Fibroblast of mammary gland (primary cell): ENCODE data around the gene CALML4.
"Not testable (repeated sequence)": the region's sequence is repeated elsewhere in the genome, so short reads cannot be mapped to it uniquely, and the experiment has no call there.

ENCODE experiments used
- DNase-seq: peaks from one replicate; pipeline ENCODE4 v3.0.0-alpha.2; 2010; ENCODE audit warnings: low read depth
- H3K4me3 ChIP-seq: 2 replicates; pipeline ENCODE4 v1.5.1; 2011; ENCODE audit warnings: low read depth, mild to moderate bottlenecking, low read length, moderate library complexity; ENCODE audit not compliant: control insufficient read depth
- TF ChIP-seq, protein P1 (sequence below): conservative IDR thresholded peaks from 2 replicates; pipeline ENCODE4 v1.5.1; 2011; ENCODE audit warnings: low read depth, low read length, inconsistent platforms; ENCODE audit not compliant: control insufficient read depth, insufficient read depth

CALML4 gene

DNA sequence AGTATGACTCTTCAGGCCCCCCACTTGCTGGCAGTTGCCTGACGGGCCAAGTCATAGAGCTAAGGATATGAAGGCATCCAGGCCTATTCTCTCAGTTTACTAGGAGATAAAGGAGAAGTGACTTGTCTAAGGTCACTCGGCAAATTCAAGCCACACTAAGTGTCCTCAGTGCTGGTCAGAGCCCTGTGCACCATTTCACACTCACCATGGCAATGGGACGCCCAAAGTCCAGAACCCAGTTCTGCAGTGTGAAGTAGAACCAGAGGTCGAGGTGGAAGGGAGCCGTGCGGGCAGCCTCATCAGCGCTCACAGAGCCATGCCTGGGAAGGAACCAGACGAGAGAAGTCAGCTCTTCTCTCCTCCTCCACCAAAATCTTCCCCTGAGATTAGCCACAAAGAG, 13.2 kb upstream of the CALML4 start:
- TF ChIP-seq, protein P1, sequence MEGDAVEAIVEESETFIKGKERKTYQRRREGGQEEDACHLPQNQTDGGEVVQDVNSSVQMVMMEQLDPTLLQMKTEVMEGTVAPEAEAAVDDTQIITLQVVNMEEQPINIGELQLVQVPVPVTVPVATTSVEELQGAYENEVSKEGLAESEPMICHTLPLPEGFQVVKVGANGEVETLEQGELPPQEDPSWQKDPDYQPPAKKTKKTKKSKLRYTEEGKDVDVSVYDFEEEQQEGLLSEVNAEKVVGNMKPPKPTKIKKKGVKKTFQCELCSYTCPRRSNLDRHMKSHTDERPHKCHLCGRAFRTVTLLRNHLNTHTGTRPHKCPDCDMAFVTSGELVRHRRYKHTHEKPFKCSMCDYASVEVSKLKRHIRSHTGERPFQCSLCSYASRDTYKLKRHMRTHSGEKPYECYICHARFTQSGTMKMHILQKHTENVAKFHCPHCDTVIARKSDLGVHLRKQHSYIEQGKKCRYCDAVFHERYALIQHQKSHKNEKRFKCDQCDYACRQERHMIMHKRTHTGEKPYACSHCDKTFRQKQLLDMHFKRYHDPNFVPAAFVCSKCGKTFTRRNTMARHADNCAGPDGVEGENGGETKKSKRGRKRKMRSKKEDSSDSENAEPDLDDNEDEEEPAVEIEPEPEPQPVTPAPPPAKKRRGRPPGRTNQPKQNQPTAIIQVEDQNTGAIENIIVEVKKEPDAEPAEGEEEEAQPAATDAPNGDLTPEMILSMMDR = no peak
- no peak overlapping the region for H3K4me3 ChIP-seq
- DNase-seq = no peak

DNA sequence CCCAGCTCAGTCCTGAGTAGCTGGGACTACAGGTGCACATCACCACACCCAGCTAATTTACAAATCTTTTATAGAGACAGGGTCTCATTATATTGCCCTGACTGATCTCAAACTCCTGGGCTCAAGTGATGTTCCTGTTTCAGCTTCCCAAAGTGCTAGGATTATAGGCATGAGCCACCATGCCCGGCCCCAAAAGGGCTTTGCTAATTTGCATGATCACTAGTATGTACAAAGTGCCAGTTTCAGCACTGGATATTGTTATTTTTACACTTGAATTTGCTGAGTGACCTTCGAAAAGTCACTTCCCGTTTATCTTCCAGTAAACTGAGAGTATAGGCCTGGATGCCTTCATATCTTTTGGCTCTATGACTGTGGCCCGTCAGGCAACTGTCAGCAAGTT, 12.2 kb upstream of the CALML4 start:
- no peak overlapping the region for H3K4me3 ChIP-seq
- DNase-seq = no peak
- TF ChIP-seq, protein P1 = no peak

DNA sequence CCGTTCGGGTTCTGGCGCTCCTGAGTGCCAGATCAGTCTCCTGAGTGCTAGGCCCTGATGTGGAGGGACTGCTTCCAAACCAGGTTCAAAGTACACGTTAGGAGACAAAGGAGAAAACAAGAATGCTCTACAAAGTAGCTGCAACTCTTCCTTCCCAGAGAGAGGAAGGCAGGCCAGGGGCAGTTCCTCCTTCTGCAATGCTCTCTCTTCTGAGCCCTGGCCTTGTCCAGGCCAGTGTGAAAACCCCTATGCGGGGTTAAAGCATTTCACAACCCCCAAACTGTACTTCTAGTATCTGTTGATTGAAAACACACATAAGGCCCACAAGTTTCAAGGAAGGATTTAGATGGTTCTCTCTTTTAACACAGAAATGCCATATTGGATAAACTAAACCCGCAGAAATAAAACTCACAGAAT, 9.7 kb upstream of the CALML4 start:
- H3K4me3 ChIP-seq = no peak overlapping the region
- DNase-seq = no peak
- TF ChIP-seq, protein P1 = no peak

DNA sequence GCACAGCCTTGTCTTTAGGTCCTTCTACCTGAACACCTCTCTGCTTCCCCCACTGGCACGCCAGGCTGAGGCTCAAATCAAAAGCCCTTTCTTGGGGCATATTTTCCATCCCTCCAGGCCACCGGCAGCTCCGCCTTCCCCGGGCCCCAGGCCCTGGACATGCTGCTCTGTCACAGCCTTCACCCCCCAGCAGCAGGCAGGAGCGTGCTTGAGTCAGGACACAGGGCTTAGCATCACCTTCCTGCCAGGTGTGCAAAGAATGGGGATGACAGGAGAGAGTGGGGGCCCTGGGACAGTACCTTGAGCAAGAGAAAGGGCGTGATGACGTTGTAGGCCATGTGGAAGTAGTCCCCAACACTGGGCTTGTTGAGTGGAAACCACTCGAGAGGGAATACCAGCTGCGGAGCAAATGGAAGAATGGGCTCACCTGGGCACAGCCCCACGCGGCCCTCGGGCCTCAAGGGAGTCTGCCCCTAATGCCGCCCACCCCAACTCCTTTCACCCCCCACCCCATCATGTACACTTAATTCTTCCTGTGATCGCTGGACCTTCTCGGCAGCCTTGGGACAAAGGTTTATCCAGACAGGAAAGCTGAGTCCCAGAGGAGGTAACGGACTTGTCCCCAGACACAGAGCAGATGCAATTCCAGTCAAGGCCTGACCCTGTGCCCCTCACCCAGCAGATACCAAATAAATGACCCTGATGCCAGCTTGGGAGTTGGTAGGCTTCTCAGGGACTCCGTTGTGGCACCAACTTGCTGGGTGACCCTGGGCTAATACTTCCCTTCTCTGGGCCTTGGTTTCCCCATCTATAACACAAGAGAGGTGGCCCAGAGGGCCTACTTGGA, 9.1 kb upstream of the CALML4 start:
- no peak overlapping the region for H3K4me3 ChIP-seq
- TF ChIP-seq, protein P1 = no peak
- no peak for DNase-seq

DNA sequence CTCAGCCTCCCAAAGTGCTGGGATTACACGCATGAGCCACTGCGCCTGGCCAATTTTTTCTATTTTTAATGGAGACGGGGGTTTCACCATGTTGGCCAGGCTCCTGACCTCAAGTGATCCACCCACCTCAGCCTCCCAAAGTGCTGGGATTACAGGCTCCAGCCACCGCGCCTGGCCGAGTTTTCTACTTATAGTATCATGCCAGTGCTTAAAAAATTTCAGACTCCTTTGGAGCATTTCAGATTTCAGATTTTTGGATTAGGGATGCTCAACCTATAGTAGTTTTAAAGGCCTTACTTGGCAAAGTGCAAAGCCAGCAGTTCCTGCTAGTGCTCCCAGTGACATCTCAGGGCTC, 8.3 kb upstream of the CALML4 start:
- not testable (repeated sequence) for H3K4me3 ChIP-seq, DNase-seq

DNA sequence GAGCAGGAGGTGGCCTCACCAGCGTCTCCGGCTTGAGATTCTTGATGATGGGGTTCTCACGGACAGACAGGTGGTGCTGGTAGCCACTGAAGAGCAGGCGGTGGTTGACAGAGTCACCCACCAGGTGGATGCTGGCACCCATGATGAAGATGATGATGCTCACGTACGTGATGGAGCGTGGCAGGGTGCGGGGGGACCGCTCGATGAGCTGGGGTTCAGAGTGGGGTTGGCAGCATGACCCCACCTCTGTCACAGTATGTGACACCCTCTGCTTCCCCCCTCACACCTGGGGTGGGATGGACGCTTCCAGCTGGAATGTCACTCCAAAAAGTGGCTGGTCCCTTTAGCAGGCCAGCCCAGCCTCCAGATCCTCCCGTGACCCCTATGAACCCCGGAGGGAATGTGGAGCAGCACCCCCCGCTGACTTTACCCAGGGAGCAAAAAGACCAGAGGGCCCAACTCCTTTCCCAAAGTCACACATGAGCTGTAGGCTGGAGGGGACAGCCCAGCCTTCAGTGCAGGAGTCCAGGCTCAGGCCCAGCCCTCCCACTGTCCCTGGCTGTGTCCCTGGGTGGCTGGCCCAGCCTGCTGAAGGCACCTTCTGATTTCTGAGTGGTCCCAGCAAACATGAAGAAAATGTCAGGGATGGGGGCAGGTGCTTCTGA, 6.7 kb upstream of the CALML4 start:
- DNase-seq = no peak
- H3K4me3 ChIP-seq = no peak overlapping the region
- TF ChIP-seq, protein P1 = no peak
